Measurements from ENCODE around the gene HOXA2. TPM values are rescaled to one million over a fixed set of nuclear protein-coding genes. Genes with fewer than 3 reads are reported as not detected.

The HOXA2 gene
- polyA plus RNA-seq, 12 donors, result 1.9 to 10.0 (median 3.7) TPM; not detected in 1

- DNase-seq, result no peak
Measured at GRCh38 chr7:27080844-27081436, 21.5 kb downstream of the HOXA2 start.

- no peak for DNase-seq
Measured at GRCh38 chr7:27079234-27079975, 23.1 kb downstream of the HOXA2 start.

GRCh38 chr7:27078616-27079233, 23.8 kb downstream of the HOXA2 start:
- DNase-seq, result no peak

- no peak for DNase-seq
Measured at GRCh38 chr7:27073076-27073475, 29.4 kb downstream of the HOXA2 start.

- DNase-seq, result no peak
Measured at GRCh38 chr7:27071622-27072390, 30.7 kb downstream of the HOXA2 start.

- no peak for DNase-seq
Measured at GRCh38 chr7:27068259-27068658, 34.2 kb downstream of the HOXA2 start.

GRCh38 chr7:27066148-27066547, 36.3 kb downstream of the HOXA2 start:
- DNase-seq, result no peak

- DNase-seq, result no peak
Measured at GRCh38 chr7:27065709-27066108, 36.8 kb downstream of the HOXA2 start.

- no peak for DNase-seq
Measured at GRCh38 chr7:27064661-27065060, 37.8 kb downstream of the HOXA2 start.

- peak; percentile 66 for DNase-seq
Measured at GRCh38 chr7:27064159-27064558, 38.3 kb downstream of the HOXA2 start.

GRCh38 chr7:27062946-27063345, 39.5 kb downstream of the HOXA2 start:
- DNase-seq, result no peak

GRCh38 chr7:27053153-27053552, 49.3 kb downstream of the HOXA2 start:
- DNase-seq, result no peak

- no peak for DNase-seq
Measured at GRCh38 chr7:27051451-27051850, 51.0 kb downstream of the HOXA2 start.

Other genes with a start within 250 kb of the HOXA2 start
- gene SKAP2, start 238.1 kb downstream of the HOXA2 start, polyA plus RNA-seq (ENCODE audit: insufficient read length in 12 of 12), result 10 to 100 TPM in 11 of 12 donors, not detected in 1; 11.8 to 24.6 (median 16.6) TPM
- 1 to 10 TPM in 6 of 12 donors, under 1 TPM in 4, not detected in 2; 0.35 to 1.6 (median 1.1) TPM for gene HOXA1, start 6.7 kb downstream of the HOXA2 start, polyA plus RNA-seq (ENCODE audit: insufficient read length in 12 of 12)
- 10 to 100 TPM in 11 of 12 donors, not detected in 1; 15.4 to 32.6 (median 27.3) TPM for gene HOXA4, start 28.1 kb upstream of the HOXA2 start, polyA plus RNA-seq (ENCODE audit: insufficient read length in 12 of 12)
- gene HOXA5, start 41.0 kb upstream of the HOXA2 start, polyA plus RNA-seq (ENCODE audit: insufficient read length in 12 of 12), result 10 to 100 TPM in 11 of 12 donors, not detected in 1; 11.3 to 35.3 (median 17.6) TPM
- 10 to 100 TPM in 2 of 12 donors, 1 to 10 TPM in 9, not detected in 1; 4.1 to 14.4 (median 6.8) TPM for gene HOXA6, start 45.1 kb upstream of the HOXA2 start, polyA plus RNA-seq (ENCODE audit: insufficient read length in 12 of 12)
- gene HOXA3, start 49.9 kb upstream of the HOXA2 start, polyA plus RNA-seq (ENCODE audit: insufficient read length in 12 of 12), result 10 to 100 TPM in 7 of 12 donors, 1 to 10 TPM in 4, not detected in 1; 6.8 to 48.8 (median 12.9) TPM
- 10 to 100 TPM in 11 of 12 donors, not detected in 1; 12.0 to 26.8 (median 17.3) TPM for gene HOXA7, start 54.0 kb upstream of the HOXA2 start, polyA plus RNA-seq (ENCODE audit: insufficient read length in 12 of 12)
- 10 to 100 TPM in 11 of 12 donors, not detected in 1; 21.7 to 48.1 (median 29.8) TPM for gene HOXA9, start 62.9 kb upstream of the HOXA2 start, polyA plus RNA-seq (ENCODE audit: insufficient read length in 12 of 12)
- gene HOXA10, start 71.6 kb upstream of the HOXA2 start, polyA plus RNA-seq (ENCODE audit: insufficient read length in 12 of 12), result 10 to 100 TPM in 11 of 12 donors, not detected in 1; 19.4 to 41.0 (median 28.5) TPM
- gene HOXA11, start 82.5 kb upstream of the HOXA2 start, polyA plus RNA-seq (ENCODE audit: insufficient read length in 12 of 12), result 10 to 100 TPM in 1 of 12 donors, 1 to 10 TPM in 9, under 1 TPM in 1, not detected in 1; 0.58 to 10.1 (median 2.2) TPM
- 1 to 10 TPM in 2 of 12 donors, under 1 TPM in 7, not detected in 3; 0.07 to 8.1 (median 0.45) TPM for gene HOXA13, start 97.4 kb upstream of the HOXA2 start, polyA plus RNA-seq (ENCODE audit: insufficient read length in 12 of 12)
- under 1 TPM in 1 of 12 donors, not detected in 11; 0.06 TPM for gene EVX1, start 140.1 kb upstream of the HOXA2 start, polyA plus RNA-seq (ENCODE audit: insufficient read length in 12 of 12)